Peyer's patch (tissue), 4 donors: ENCODE results near the gene VAV3. TPM values are rescaled to one million over a fixed set of nuclear protein-coding genes. Genes with fewer than 3 reads are reported as not detected.
"Not testable (repeated sequence)": the region's sequence is repeated elsewhere in the genome, so short reads cannot be mapped to it uniquely, and the experiment has no call there.

Experiments used
- DNase-seq, 3 donors: peaks; one replicate each; pipeline ENCODE4 v3.0.0-alpha.2; 2017 to 2019
- H3K27ac ChIP-seq, 4 donors: fragments of 200-600 bp; sonication (generic); one replicate each; pipeline ENCODE4 v1.5.1; 2016 to 2019
- H3K27me3 ChIP-seq, 2 donors: fragments of 200-600 bp; sonication (generic); one replicate each; pipeline ENCODE4 v1.5.1; 2019
- H3K36me3 ChIP-seq, 3 donors: fragments of 200-600 bp; sonication (generic); one replicate each; pipeline ENCODE4 v1.5.1; 2016 to 2019
- H3K4me1 ChIP-seq, 4 donors: fragments of 200-600 bp; sonication (generic); one replicate each; pipeline ENCODE4 v1.5.1; 2016 to 2019
- H3K4me3 ChIP-seq, 4 donors: fragments of 200-600 bp; sonication (generic); 1 replicate in 3 of 4; 2 replicates in 1 of 4; pipeline ENCODE4 v1.5.1; 2016 to 2019; ENCODE audit warnings: mild to moderate bottlenecking in 1 of 4
- H3K9me3 ChIP-seq, 4 donors: fragments of 200-600 bp; sonication (generic); one replicate each; pipeline ENCODE4 v1.5.1; 2016 to 2019; ENCODE audit warnings: mild to moderate bottlenecking in 1 of 4
- CTCF ChIP-seq, 6 experiments: fragments of 450-650 bp in 4 of 6; fragments of 200-600 bp in 2 of 6; sonication (generic) in 1 of 6; IDR thresholded peaks; one replicate each; pipeline ENCODE4 v1.5.1; 2017 to 2019; ENCODE audit warnings: antibody characterized with exemption in 6 of 6, mild to moderate bottlenecking in 3 of 6, moderate library complexity in 1 of 6
- POLR2A ChIP-seq, 2 donors: fragments of 450-650 bp; IDR thresholded peaks; one replicate each; pipeline ENCODE4 v1.5.1; 2017; ENCODE audit warnings: antibody characterized with exemption in 2 of 2, mild to moderate bottlenecking in 2 of 2, moderate library complexity in 2 of 2
- total RNA-seq, 4 donors: library from RNA; depleted of rRNA; stranded (reverse); fragments of >200 nt; gene quantifications; one replicate each; pipeline ENCODE4 v1.1.0, GENCODE V29; 2016

The VAV3 gene
- total RNA-seq, 4 donors from 2014 or later, result 32.1 to 60.9 (median 41.5) TPM

- no peaks in the 10 kb centered on the region for H3K9me3 ChIP-seq
- TF ChIP-seq CTCF (IDR thresholded peaks at IDR 0.05) (no peak), POLR2A (IDR thresholded peaks at IDR 0.05) (no peak)
- no peak for DNase-seq
Observed at GRCh38 chr1:108007531-108007930, 42.6 kb upstream of the VAV3 start.

GRCh38 chr1:108007070-108007469 is 42.1 kb upstream of the VAV3 start:
- no peaks in the 10 kb centered on the region for H3K4me1 ChIP-seq
- DNase-seq, result no peak
- no peak for TF ChIP-seq CTCF (IDR thresholded peaks at IDR 0.05)
- TF ChIP-seq POLR2A (IDR thresholded peaks at IDR 0.05), result no peak
- H3K9me3 ChIP-seq, result no peaks in the 10 kb centered on the region
- H3K36me3 ChIP-seq, result no peaks in the 10 kb centered on the region
- H3K27ac ChIP-seq, result no peak overlapping the region
- no peak overlapping the region for H3K4me3 ChIP-seq
- H3K27me3 ChIP-seq, result no peaks in the 10 kb centered on the region

More at GRCh38 chr1:108007531-108007930, 42.6 kb upstream of the VAV3 start:
- H3K27me3 ChIP-seq, result no peaks in the 10 kb centered on the region
- no peak overlapping the region for H3K27ac ChIP-seq
- no peaks in the 10 kb centered on the region for H3K36me3 ChIP-seq
- H3K4me1 ChIP-seq, result no peaks in the 10 kb centered on the region
- H3K4me3 ChIP-seq, result no peak overlapping the region

- H3K36me3 ChIP-seq, DNase-seq, H3K27me3 ChIP-seq, H3K4me3 ChIP-seq, H3K4me1 ChIP-seq, H3K9me3 ChIP-seq, H3K27ac ChIP-seq: not testable (repeated sequence)
Observed at GRCh38 chr1:108004919-108005318, 39.9 kb upstream of the VAV3 start.

- Histone ChIP-seq H3K9me3 (no peaks in the 10 kb centered on the region), H3K36me3 (no peaks in the 10 kb centered on the region), H3K4me1 (peaks cover 0 to 7% (median 0%) of the 10 kb centered on the region in 4 donors), H3K27me3 (no peaks in the 10 kb centered on the region), H3K4me3 (no peak overlapping the region), H3K27ac (no peak overlapping the region)
- no peak for TF ChIP-seq CTCF (IDR thresholded peaks at IDR 0.05)
- TF ChIP-seq POLR2A (IDR thresholded peaks at IDR 0.05), result no peak
- DNase-seq, result peak in 2 of 3 donors; percentile 82 to 86
Observed at GRCh38 chr1:108000620-108001111, 35.7 kb upstream of the VAV3 start.

- DNase-seq, result no peak
- Histone ChIP-seq H3K4me3 (no peak overlapping the region), H3K27ac (no peak overlapping the region), H3K36me3 (no peaks in the 10 kb centered on the region), H3K4me1 (peaks cover 0 to 7% (median 0%) of the 10 kb centered on the region in 4 donors), H3K9me3 (no peaks in the 10 kb centered on the region), H3K27me3 (no peaks in the 10 kb centered on the region)
- no peak for TF ChIP-seq POLR2A (IDR thresholded peaks at IDR 0.05)
- TF ChIP-seq CTCF (IDR thresholded peaks at IDR 0.05), result no peak
Observed at GRCh38 chr1:108000184-108000583, 35.2 kb upstream of the VAV3 start.

- Histone ChIP-seq H3K27ac (no peak overlapping the region), H3K9me3 (no peaks in the 10 kb centered on the region), H3K36me3 (no peaks in the 10 kb centered on the region), H3K4me1 (peaks cover 0 to 7% (median 0%) of the 10 kb centered on the region in 4 donors), H3K4me3 (no peak overlapping the region), H3K27me3 (no peaks in the 10 kb centered on the region)
- no peak for TF ChIP-seq POLR2A (IDR thresholded peaks at IDR 0.05)
- no peak for TF ChIP-seq CTCF (IDR thresholded peaks at IDR 0.05)
- DNase-seq, result no peak
Observed at GRCh38 chr1:107997866-107998265, 32.9 kb upstream of the VAV3 start.
